HFF-Myc (cell line): Measurements from ENCODE around the gene LZTS3.

Experiments used
- DNase-seq: peaks from one replicate; pipeline ENCODE4 v3.0.0-alpha.2; 2011; ENCODE audit warnings: low read depth; ENCODE audit errors: extremely low read depth
- H3K4me3 ChIP-seq: replicated peaks from 2 replicates; pipeline ENCODE4 v1.5.1; 2011; ENCODE audit warnings: low read depth, mild to moderate bottlenecking, control low read depth, low read length
- TF ChIP-seq, protein P1 (sequence below): IDR thresholded peaks from 2 replicates; pipeline ENCODE4 v1.5.1; 2012; ENCODE audit warnings: mild to moderate bottlenecking, low read depth, low read length, control low read depth; ENCODE audit errors: missing control alignments

Gene LZTS3

DNA sequence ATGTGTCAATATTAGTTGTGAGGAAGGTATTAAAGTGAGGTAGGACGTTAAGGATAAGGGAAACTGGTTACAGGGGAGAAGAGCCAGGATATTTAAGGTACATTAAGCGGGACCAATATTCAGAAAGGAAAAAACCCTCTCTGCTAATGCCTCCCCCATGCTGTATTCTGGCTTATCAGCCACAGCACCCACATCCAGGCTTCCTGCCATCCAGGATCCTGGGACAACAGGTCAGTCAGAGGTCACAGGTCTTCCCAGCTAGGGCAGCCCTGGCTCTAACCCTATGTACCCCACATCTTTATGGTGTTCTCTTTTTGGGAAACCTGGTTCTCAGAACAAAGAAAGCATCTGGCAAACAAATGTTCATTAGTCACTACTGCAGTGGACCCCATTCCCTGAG is 25.9 kb upstream of the LZTS3 start:
- no peak overlapping the region for H3K4me3 ChIP-seq
- TF ChIP-seq, protein P1, sequence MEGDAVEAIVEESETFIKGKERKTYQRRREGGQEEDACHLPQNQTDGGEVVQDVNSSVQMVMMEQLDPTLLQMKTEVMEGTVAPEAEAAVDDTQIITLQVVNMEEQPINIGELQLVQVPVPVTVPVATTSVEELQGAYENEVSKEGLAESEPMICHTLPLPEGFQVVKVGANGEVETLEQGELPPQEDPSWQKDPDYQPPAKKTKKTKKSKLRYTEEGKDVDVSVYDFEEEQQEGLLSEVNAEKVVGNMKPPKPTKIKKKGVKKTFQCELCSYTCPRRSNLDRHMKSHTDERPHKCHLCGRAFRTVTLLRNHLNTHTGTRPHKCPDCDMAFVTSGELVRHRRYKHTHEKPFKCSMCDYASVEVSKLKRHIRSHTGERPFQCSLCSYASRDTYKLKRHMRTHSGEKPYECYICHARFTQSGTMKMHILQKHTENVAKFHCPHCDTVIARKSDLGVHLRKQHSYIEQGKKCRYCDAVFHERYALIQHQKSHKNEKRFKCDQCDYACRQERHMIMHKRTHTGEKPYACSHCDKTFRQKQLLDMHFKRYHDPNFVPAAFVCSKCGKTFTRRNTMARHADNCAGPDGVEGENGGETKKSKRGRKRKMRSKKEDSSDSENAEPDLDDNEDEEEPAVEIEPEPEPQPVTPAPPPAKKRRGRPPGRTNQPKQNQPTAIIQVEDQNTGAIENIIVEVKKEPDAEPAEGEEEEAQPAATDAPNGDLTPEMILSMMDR = no peak
- DNase-seq = no peak

DNA sequence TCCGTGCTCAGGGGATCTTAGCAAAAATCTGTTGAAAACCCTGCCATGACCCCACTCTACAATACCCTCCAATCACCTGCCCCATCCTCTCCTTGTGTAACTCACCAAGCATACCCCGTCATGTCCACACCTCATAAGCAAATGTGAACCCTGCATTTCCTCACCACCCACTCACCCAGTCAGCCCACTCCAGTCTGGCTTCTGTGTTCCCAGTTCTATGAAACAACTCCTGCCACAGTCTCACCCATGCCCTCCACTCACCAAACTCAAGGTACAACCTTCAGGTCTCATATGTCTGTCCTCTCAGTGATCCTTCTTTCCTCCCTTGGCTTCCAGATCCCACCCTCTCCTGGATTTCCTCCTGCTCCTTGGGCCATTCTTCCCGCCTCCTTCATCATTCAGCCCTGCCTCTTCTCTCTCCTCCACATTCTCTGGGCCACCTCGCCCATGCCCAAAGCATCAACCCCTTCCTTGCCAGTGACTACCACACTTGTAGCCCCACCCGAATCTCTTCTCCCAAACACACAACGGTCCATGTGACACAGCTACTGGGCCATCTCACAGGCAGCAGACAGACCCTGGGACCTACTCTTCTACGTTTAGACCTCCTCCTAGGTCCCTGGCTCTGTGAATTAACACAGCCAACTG is 22.4 kb upstream of the LZTS3 start:
- no peak overlapping the region for H3K4me3 ChIP-seq
- TF ChIP-seq, protein P1 = no peak
- DNase-seq = no peak

DNA sequence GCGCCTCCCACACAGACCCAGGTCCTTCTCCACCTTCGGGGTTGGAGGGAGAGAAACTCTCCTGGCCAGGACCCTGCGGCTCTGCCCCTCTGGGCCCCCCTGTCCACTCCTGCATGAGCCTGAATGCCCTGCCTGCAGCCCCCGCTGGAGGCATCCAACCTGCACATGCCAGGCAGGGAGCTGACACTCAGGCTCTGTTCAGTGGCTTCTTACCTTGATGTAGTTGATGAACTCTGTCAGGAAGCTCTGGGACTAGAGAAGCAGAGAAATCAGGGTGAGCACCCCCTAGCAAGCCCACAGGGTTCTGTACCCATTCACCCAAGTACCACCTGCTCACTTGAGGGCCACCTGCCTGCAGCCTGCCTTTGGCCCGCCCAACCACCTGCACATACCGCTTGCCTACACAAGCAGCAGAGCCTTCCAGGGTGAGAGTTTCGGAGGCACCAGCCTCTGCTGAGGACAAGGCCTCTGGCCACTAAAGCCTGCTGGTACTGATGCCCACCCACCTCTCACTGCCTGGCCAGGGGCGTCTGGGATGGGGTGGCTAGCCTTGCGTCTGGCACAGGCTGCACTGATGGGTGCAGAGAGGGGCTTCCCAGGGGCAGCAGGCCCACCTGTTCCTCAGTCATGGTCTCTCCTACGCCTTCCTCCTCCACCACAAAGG is 21.4 kb upstream of the LZTS3 start:
- TF ChIP-seq, protein P1 = no peak
- no peak overlapping the region for H3K4me3 ChIP-seq
- DNase-seq = no peak

DNA sequence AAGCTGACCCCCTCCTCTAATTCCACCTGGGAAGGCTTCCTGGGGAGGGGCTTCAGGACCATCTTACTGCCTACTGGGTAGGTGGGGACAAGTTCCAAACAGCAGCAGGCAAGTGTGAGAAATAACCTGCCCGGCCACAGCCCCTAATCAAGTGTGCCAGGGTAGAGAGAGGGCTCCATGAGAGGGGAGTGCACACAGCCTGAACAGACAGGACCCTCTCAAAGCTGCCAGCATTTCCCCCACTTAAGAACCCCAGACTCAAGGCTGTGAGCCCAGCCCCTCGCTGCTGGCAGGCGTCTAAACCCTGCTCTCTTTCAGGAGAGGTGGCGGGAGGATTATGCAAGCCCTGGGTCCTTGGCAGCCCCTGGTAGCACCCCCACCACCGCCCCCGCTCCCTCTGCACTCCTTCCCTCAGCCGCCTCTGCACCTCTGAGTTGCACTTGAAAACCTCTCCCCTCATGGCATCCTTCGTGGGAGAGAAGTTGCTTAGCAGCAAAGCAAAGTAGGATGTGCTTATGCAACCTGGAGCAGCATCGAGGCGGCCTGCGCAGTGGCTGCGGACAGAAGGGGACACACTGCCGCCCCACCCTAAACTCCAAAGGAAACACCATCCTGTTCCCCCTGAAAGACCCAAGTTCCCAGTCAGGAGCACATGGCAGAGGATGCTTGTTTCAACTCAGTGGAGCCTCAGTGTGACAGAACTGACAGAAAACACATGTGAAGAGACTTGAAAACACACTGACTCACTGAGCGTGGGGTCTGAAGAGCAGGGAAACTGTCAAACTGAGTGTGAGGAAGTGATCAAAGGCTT is 20.7 kb upstream of the LZTS3 start:
- H3K4me3 ChIP-seq = no peak overlapping the region
- no peak for DNase-seq
- TF ChIP-seq, protein P1 = no peak

DNA sequence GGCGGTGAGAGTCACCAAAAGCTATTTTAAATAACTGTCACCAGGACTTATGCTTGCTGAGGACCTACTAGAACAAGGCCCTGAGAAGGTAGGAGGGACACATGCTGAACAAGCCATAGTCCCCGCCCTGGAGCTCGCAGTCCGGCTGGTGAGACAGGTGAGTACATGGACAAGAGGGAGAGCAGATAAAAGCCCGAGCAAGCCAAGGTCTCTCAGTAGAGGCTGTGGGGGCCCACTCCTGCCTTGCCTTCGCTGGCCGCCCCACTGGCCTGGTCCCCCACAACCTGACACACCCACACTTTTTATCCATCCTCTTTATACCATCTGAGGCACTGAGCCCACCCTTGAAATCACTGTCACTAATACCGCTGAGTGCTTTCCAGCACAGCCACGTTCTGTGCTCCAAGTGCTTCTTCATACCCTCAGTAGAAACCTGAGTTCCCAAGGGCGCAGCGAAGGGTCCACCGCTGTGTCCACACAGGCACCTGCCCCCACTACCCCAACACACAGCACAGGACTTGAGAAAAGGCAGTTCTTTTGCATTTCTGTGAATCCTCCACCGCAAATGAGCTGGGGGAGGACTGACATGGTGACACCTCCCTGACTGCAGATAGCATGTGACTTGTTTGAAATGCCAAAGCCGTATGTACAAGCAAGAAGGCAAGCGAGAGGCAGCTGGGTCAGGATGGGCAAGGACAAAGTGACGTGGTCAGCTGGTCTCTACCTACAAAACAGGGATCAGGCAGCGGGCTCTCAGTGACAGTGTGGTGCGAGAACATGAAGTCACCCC is 19.1 kb upstream of the LZTS3 start:
- DNase-seq = no peak
- TF ChIP-seq, protein P1 = no peak
- H3K4me3 ChIP-seq = no peak overlapping the region

DNA sequence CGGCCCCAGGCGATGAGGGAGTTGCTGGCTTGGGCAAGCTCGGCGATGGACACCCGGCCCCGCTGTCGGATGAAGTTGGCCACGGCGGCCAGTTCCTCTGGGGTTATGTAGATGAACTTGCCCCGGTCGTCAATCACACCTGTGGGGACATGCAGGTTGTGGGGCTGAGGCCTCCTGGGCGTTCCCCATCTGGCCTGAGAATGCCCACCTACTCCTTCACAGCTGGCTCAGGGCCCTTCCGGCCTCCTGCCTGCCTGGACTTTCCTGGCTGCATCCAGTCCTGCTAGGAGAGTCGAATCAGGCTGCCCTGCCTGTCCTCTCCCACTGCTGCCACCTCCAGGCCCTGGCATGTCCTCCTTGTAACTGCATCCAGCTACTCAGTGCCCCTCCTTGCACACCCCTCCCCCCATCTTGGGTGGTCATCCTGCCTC is 17.3 kb upstream of the LZTS3 start:
- DNase-seq = no peak
- no peak overlapping the region for H3K4me3 ChIP-seq
- TF ChIP-seq, protein P1 = no peak
